ENCODE results near the gene PSMD9. TPM values are rescaled to one million over a fixed set of nuclear protein-coding genes. Genes with fewer than 3 reads are reported as not detected.
A peak's percentile ranks its signal among the peaks of the same experiment; 100 is the strongest.
"Not testable (repeated sequence)": the region's sequence is repeated elsewhere in the genome, so short reads cannot be mapped to it uniquely, and the experiment has no call there.

Gene PSMD9
- total and polyA plus RNA-seq, 2 experiments from 2014 or later = 93.7 to 129 TPM

- no peaks in the 10 kb centered on the region for H3K36me3 ChIP-seq (ENCODE audit: low read depth)
- H4K20me1 ChIP-seq (ENCODE audit: insufficient read depth) = no peaks in the 10 kb centered on the region
- no peak for TF ChIP-seq EZH2 (IDR thresholded peaks at IDR 0.05; ENCODE audit: insufficient read depth, poor library complexity, severe bottlenecking)
- TF ChIP-seq EZH2phosphoT487 (IDR thresholded peaks at IDR 0.05; ENCODE audit: insufficient read depth, low read depth) = no peak
- H3K9ac ChIP-seq = no peak overlapping the region
- no peak overlapping the region for H3K27ac ChIP-seq
- no peak overlapping the region for H3K4me3 ChIP-seq
- H3F3A ChIP-seq (ENCODE audit: insufficient read depth) = peaks cover 8% of the 10 kb centered on the region; the same call in 1 of the 2 replicates
- H3K9me2 ChIP-seq (ENCODE audit: insufficient read depth) = no peaks in the 10 kb centered on the region
- WGBS, 2 experiments (ENCODE audit: low coverage in 1 of 2, low lambda C conversion rate in 2 of 2, missing lambda C conversion rate in 2 of 2) = 74 to 78% methylated on average over 11 of the region's 11 CpGs
- H3K9me3 ChIP-seq (ENCODE audit: low read depth) = no peaks in the 10 kb centered on the region
- no peak overlapping the region for H2AFZ ChIP-seq
- no peaks in the 10 kb centered on the region for H3K79me2 ChIP-seq (ENCODE audit: insufficient read depth)
- in situ Hi-C loops (cut with MboI) = no loop called here
- no peaks in the 10 kb centered on the region for H3K27me3 ChIP-seq (replicated peaks; ENCODE audit: insufficient read depth)
- no peak overlapping the region for H3K4me2 ChIP-seq (ENCODE audit: unreplicated experiment)
- peaks cover 22% of the 10 kb centered on the region for H3K4me1 ChIP-seq (ENCODE audit: insufficient read depth)
- DNase-seq = no peak
Measured at GRCh38 chr12:121857322-121858246, 31.0 kb upstream of the PSMD9 start.

DNA sequence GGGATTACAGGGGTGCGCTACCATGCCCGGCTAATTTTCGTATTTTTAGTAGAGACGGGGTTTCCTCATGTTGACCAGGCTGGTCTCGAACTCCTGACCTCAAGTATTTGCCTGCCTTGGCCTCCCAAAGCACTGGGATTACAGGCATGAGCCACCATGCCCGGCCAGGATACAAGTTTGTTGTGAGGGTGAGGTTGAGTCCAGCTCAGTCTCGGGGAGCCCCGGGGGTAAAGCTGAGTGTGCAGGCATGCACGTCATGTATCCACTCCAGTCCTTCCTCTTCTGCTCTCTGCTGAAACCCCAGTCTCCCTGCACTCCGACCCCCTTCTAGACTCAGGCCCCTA is 30.3 kb upstream of the PSMD9 start:
- Histone ChIP-seq H3K9me2 (ENCODE audit: insufficient read depth) (no peaks in the 10 kb centered on the region), H2AFZ (no peak overlapping the region), H3K4me1 (ENCODE audit: insufficient read depth) (peaks cover 22% of the 10 kb centered on the region), H3K4me2 (ENCODE audit: unreplicated experiment) (no peak overlapping the region), H3K27me3 (replicated peaks; ENCODE audit: insufficient read depth) (no peaks in the 10 kb centered on the region), H3K9me3 (ENCODE audit: low read depth) (no peaks in the 10 kb centered on the region), H3K4me3 (no peak overlapping the region), H4K20me1 (ENCODE audit: insufficient read depth) (no peaks in the 10 kb centered on the region), H3K27ac (no peak overlapping the region), H3F3A (ENCODE audit: insufficient read depth) (peaks cover 8% of the 10 kb centered on the region; the same call in 1 of the 2 replicates), H3K9ac (peak overlapping the region; percentile 34; the same call in 1 of the 2 replicates), H3K36me3 (ENCODE audit: low read depth) (no peaks in the 10 kb centered on the region), H3K79me2 (ENCODE audit: insufficient read depth) (no peaks in the 10 kb centered on the region)
- no peak for TF ChIP-seq EZH2phosphoT487 (IDR thresholded peaks at IDR 0.05; ENCODE audit: insufficient read depth, low read depth)
- no peak for TF ChIP-seq EZH2 (IDR thresholded peaks at IDR 0.05; ENCODE audit: insufficient read depth, poor library complexity, severe bottlenecking)
- DNase-seq = no peak
- in situ Hi-C loops (cut with MboI) = no loop called here
- 93 to 97% methylated on average over 10 of the region's 10 CpGs for WGBS, 2 experiments (ENCODE audit: low coverage in 1 of 2, low lambda C conversion rate in 2 of 2, missing lambda C conversion rate in 2 of 2)

GRCh38 chr12:121858662-121859572 is 29.7 kb upstream of the PSMD9 start, which contains the start of gene HPD:
HPD (minus strand) TSS chr12:121858859; CDS start chr12:121858823, 36 bp downstream.
- Histone ChIP-seq H4K20me1 (ENCODE audit: insufficient read depth) (no peaks in the 10 kb centered on the region), H3K9me2 (ENCODE audit: insufficient read depth) (no peaks in the 10 kb centered on the region), H3K36me3 (ENCODE audit: low read depth) (no peaks in the 10 kb centered on the region), H3K4me3 (no peak within 1 kb of the TSS), H3K9ac (peak within 1 kb of the TSS; percentile 34), H3K9me3 (ENCODE audit: low read depth) (no peaks in the 10 kb centered on the region), H3K4me1 (ENCODE audit: insufficient read depth) (peaks cover 22% of the 10 kb centered on the region), H3K4me2 (ENCODE audit: unreplicated experiment) (peak within 1 kb of the TSS; percentile 53), H3K27ac (peak within 1 kb of the TSS; percentile 62), H3K27me3 (replicated peaks; ENCODE audit: insufficient read depth) (no peaks in the 10 kb centered on the region), H3K79me2 (ENCODE audit: insufficient read depth) (no peaks in the 10 kb centered on the region), H3F3A (ENCODE audit: insufficient read depth) (peaks cover 8% of the 10 kb centered on the region; the same call in 1 of the 2 replicates), H2AFZ (peak within 1 kb of the TSS; percentile 52)
- TF ChIP-seq EZH2 (IDR thresholded peaks at IDR 0.05; ENCODE audit: insufficient read depth, poor library complexity, severe bottlenecking) (no peak), EZH2phosphoT487 (IDR thresholded peaks at IDR 0.05; ENCODE audit: insufficient read depth, low read depth) (no peak)
- DNase-seq = peak; percentile 80
- in situ Hi-C loops (cut with MboI) = no loop called here
- WGBS, 2 experiments (ENCODE audit: low coverage in 1 of 2, low lambda C conversion rate in 2 of 2, missing lambda C conversion rate in 2 of 2) = 33 to 43% methylated on average over 14 to 16 of the region's 16 CpGs

- Histone ChIP-seq H3K9ac (no peak overlapping the region), H3K9me3 (ENCODE audit: low read depth) (no peaks in the 10 kb centered on the region), H3K79me2 (ENCODE audit: insufficient read depth) (no peaks in the 10 kb centered on the region), H3K36me3 (ENCODE audit: low read depth) (no peaks in the 10 kb centered on the region), H3K4me3 (no peak overlapping the region), H3F3A (ENCODE audit: insufficient read depth) (peaks cover 8% of the 10 kb centered on the region; the same call in 1 of the 2 replicates), H3K27ac (no peak overlapping the region), H3K9me2 (ENCODE audit: insufficient read depth) (no peaks in the 10 kb centered on the region), H4K20me1 (ENCODE audit: insufficient read depth) (no peaks in the 10 kb centered on the region), H3K4me2 (ENCODE audit: unreplicated experiment) (no peak overlapping the region), H2AFZ (no peak overlapping the region), H3K4me1 (ENCODE audit: insufficient read depth) (peaks cover 22% of the 10 kb centered on the region), H3K27me3 (replicated peaks; ENCODE audit: insufficient read depth) (no peaks in the 10 kb centered on the region)
- no peak for TF ChIP-seq EZH2 (IDR thresholded peaks at IDR 0.05; ENCODE audit: insufficient read depth, poor library complexity, severe bottlenecking)
- TF ChIP-seq EZH2phosphoT487 (IDR thresholded peaks at IDR 0.05; ENCODE audit: insufficient read depth, low read depth) = no peak
- DNase-seq = no peak
- in situ Hi-C loops (cut with MboI) = no loop called here
- WGBS, 2 experiments (ENCODE audit: low coverage in 1 of 2, low lambda C conversion rate in 2 of 2, missing lambda C conversion rate in 2 of 2) = 62 to 71% methylated on average over 1 of the region's 1 CpG
Measured at GRCh38 chr12:121860257-121860656, 28.3 kb upstream of the PSMD9 start.

GRCh38 chr12:121860699-121861098 is 27.9 kb upstream of the PSMD9 start:
- H4K20me1 ChIP-seq (ENCODE audit: insufficient read depth); H3K4me3 ChIP-seq; H3K9me3 ChIP-seq (ENCODE audit: low read depth); DNase-seq; H3K27me3 ChIP-seq (replicated peaks; ENCODE audit: insufficient read depth); H3K9me2 ChIP-seq (ENCODE audit: insufficient read depth); H2AFZ ChIP-seq; H3F3A ChIP-seq (ENCODE audit: insufficient read depth); H3K9ac ChIP-seq; in situ Hi-C loops (cut with MboI); H3K36me3 ChIP-seq (ENCODE audit: low read depth); H3K79me2 ChIP-seq (ENCODE audit: insufficient read depth); H3K27ac ChIP-seq; H3K4me2 ChIP-seq (ENCODE audit: unreplicated experiment): not testable (repeated sequence)
- H3K4me1 ChIP-seq (ENCODE audit: insufficient read depth) = peaks cover 22% of the 10 kb centered on the region
- 95 to 96% methylated on average over 4 of the region's 4 CpGs for WGBS, 2 experiments (ENCODE audit: low coverage in 1 of 2, low lambda C conversion rate in 2 of 2, missing lambda C conversion rate in 2 of 2)

All from GM23248 (cell line).